Measurements from ENCODE around the gene ITPKA. TPM values are rescaled to one million over a fixed set of nuclear protein-coding genes. Genes with fewer than 3 reads are reported as not detected.

Gene ITPKA
- total RNA-seq, 2 donors from 2014 or later: 4.4 TPM; not detected in 1

DNA sequence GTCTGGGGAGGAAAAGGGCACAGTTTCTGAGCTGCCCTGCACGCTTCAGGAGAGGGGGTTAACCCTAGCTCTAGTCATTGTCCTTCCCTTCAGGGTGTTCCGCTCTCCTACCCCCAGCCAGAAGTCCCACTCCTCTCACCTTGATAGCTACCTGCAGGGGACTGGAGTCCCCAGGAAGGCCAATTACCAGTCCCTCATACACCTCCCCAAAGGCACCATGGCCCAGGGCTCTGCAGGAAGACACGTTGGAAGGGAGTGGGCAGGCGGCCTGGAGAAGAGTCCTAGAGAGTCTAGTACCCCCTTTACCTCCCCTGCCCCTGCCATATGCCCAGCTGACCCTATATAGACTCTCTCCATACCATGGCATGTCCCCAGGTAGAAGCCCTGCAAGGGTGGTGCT, 12.1 kb downstream of the ITPKA start:
- ATAC-seq (ENCODE audit: insufficient number of reproducible peaks, low FRiP score, low read depth) (no peak), DNase-seq (ENCODE audit: low spot score) (no peak)
- Histone ChIP-seq H3K4me3 (no peak overlapping the region), H3K4me1 (ENCODE audit: control insufficient read depth in 1 of 2, low read depth in 2 of 2) (peaks cover 14 to 15% of the 10 kb centered on the region in 2 donors), H3K27me3 (replicated peaks; ENCODE audit: insufficient read depth) (no peaks in the 10 kb centered on the region), H3K27ac (no peak overlapping the region), H3K36me3 (no peaks in the 10 kb centered on the region), H3K9me3 (no peaks in the 10 kb centered on the region)
- TF ChIP-seq, protein P1, sequence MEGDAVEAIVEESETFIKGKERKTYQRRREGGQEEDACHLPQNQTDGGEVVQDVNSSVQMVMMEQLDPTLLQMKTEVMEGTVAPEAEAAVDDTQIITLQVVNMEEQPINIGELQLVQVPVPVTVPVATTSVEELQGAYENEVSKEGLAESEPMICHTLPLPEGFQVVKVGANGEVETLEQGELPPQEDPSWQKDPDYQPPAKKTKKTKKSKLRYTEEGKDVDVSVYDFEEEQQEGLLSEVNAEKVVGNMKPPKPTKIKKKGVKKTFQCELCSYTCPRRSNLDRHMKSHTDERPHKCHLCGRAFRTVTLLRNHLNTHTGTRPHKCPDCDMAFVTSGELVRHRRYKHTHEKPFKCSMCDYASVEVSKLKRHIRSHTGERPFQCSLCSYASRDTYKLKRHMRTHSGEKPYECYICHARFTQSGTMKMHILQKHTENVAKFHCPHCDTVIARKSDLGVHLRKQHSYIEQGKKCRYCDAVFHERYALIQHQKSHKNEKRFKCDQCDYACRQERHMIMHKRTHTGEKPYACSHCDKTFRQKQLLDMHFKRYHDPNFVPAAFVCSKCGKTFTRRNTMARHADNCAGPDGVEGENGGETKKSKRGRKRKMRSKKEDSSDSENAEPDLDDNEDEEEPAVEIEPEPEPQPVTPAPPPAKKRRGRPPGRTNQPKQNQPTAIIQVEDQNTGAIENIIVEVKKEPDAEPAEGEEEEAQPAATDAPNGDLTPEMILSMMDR (IDR thresholded peaks at IDR 0.05): no peak

DNA sequence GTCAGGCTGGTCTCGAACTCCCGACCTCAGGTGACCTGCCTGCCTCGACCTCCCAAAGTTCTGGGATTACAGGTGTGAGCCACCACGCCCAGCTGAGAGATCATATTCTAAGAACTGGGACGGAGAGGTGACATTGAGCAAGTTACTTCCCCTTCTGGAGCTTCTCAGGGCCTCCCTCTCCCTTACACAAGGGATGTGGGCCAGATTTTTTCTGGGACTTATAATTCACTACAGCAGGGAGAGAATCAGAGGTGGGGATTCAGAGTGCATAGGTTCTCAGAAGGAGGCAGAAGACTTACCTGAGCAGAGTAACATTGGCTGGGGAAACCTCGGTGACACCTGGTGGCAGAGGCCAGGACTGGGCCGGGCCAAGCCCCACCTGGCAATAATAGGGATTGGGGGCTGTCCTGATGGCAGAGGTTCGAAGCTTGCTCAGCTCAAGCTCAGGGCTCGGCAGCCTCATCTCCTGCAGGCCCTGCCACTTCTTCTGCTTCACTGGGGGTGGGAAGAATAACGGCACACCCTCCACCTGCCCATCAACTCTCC, 13.2 kb downstream of the ITPKA start:
- Histone ChIP-seq H3K27me3 (replicated peaks; ENCODE audit: insufficient read depth) (no peaks in the 10 kb centered on the region), H3K27ac (no peak overlapping the region), H3K4me1 (ENCODE audit: control insufficient read depth in 1 of 2, low read depth in 2 of 2) (peaks cover 12 to 15% of the 10 kb centered on the region in 2 donors), H3K36me3 (no peaks in the 10 kb centered on the region), H3K4me3 (no peak overlapping the region), H3K9me3 (no peaks in the 10 kb centered on the region)
- DNase-seq (ENCODE audit: low spot score) (no peak), ATAC-seq (ENCODE audit: insufficient number of reproducible peaks, low FRiP score, low read depth) (no peak)
- TF ChIP-seq, protein P1 (IDR thresholded peaks at IDR 0.05): no peak

DNA sequence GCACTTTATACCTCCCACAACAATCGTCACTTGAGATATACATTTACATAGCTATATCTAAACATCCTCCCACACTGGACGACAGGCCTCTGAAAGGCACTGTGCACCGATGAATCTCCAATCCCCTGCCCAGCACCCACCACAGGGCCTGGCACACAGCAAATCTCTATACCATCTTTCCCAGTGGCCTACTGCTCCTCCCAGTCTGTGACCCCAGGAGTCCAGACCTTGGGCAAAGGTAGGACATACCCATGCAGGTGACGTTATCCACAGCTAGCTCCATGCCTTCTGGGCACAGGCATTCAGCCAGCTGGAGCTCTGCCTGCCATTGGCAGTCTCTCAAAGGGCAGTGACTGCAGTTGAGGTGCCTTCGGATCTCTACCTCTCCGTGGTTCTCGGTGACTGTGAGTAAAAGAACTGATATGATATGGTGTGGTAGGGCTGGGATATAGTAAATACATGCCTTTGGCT, 14.2 kb downstream of the ITPKA start:
- Histone ChIP-seq H3K4me3 (no peak overlapping the region), H3K4me1 (ENCODE audit: control insufficient read depth in 1 of 2, low read depth in 2 of 2) (peaks cover 10 to 15% of the 10 kb centered on the region in 2 donors), H3K27me3 (replicated peaks; ENCODE audit: insufficient read depth) (peaks cover 8% of the 10 kb centered on the region), H3K27ac (no peak overlapping the region), H3K36me3 (no peaks in the 10 kb centered on the region), H3K9me3 (no peaks in the 10 kb centered on the region)
- DNase-seq (ENCODE audit: low spot score) (no peak), ATAC-seq (ENCODE audit: insufficient number of reproducible peaks, low FRiP score, low read depth) (no peak)
- TF ChIP-seq, protein P1 (IDR thresholded peaks at IDR 0.05): no peak

DNA sequence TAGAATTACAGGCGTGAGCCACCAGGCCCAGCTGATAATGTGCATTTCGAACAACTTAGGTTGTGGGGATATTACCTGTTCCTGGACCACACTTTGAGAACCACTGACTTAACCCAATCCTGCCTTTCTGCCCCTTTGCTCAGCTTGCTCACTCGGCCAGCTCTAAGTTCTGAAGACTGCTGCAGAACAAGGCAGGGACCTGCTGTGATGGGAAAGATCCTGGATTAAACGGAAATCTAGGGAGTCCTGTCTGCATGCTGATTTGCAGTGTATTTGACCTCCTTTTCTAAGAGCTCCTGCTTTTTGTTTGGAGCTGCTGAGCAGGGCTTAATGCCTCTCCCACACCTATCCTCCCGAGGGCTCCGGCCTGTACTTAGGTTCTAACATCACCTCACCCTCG, 17.1 kb downstream of the ITPKA start:
- TF ChIP-seq, protein P1 (IDR thresholded peaks at IDR 0.05): no peak
- ATAC-seq (ENCODE audit: insufficient number of reproducible peaks, low FRiP score, low read depth): no peak
- no peaks in the 10 kb centered on the region for H3K36me3 ChIP-seq
- H3K27ac ChIP-seq: no peak overlapping the region
- H3K27me3 ChIP-seq (replicated peaks; ENCODE audit: insufficient read depth): peaks cover 16% of the 10 kb centered on the region
- no peak overlapping the region for H3K4me3 ChIP-seq
- H3K4me1 ChIP-seq (ENCODE audit: control insufficient read depth in 1 of 2, low read depth in 2 of 2): peaks cover 18 to 25% of the 10 kb centered on the region in 2 donors
- DNase-seq (ENCODE audit: low spot score): no peak
- no peaks in the 10 kb centered on the region for H3K9me3 ChIP-seq

DNA sequence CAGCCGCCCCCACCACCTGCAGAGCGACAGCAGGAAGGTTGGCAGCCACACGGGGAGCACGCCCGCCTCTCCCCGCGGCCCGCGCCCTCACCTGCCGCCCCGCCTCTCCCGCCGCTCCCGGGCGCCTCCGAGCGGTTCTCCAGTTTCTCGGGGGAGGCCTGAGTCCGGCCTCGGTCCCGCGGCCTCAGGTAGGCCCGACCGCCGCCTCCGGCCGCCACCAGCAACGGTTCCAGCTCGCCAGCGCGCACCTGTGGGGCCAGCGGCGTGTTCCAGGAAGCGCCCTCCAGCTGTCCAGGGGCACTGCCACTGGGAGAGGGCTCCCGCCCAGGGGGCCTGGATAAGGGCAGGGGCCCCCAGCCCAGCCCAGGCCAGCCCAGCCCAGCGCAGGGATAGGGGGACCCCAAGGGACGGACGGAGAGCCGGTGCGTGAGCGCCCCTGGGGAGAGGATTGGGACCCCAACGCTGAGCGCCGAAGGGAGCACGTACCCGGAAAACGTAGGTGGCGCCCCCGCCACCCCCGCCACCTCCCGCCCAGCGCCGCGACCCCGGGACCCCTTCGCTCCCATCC, 17.7 kb downstream of the ITPKA start:
- DNase-seq (ENCODE audit: low spot score): no peak
- no peak overlapping the region for H3K27ac ChIP-seq
- no peaks in the 10 kb centered on the region for H3K36me3 ChIP-seq
- H3K4me3 ChIP-seq: peak overlapping the region; percentile 61
- peaks cover 18 to 25% of the 10 kb centered on the region in 2 donors for H3K4me1 ChIP-seq (ENCODE audit: control insufficient read depth in 1 of 2, low read depth in 2 of 2)
- peaks cover 16% of the 10 kb centered on the region for H3K27me3 ChIP-seq (replicated peaks; ENCODE audit: insufficient read depth)
- TF ChIP-seq, protein P1 (IDR thresholded peaks at IDR 0.05): no peak
- no peaks in the 10 kb centered on the region for H3K9me3 ChIP-seq
- ATAC-seq (ENCODE audit: insufficient number of reproducible peaks, low FRiP score, low read depth): no peak
